IPS-18a (cell line): ENCODE results near the gene OR7D4.

Experiments
- H3K27ac ChIP-seq: one replicate; pipeline ENCODE4 v1.5.1; 2013; ENCODE audit warnings: low read length
- H3K27me3 ChIP-seq: one replicate; pipeline ENCODE4 v1.6.1; 2013; ENCODE audit warnings: mild to moderate bottlenecking, low read length; ENCODE audit not compliant: control insufficient read depth, insufficient read depth
- H3K36me3 ChIP-seq: one replicate; pipeline ENCODE4 v1.6.1; 2013; ENCODE audit warnings: low read depth, low read length; ENCODE audit not compliant: control insufficient read depth
- H3K4me1 ChIP-seq: one replicate; pipeline ENCODE4 v1.6.1; 2013; ENCODE audit warnings: low read depth, low read length; ENCODE audit not compliant: control insufficient read depth
- H3K4me3 ChIP-seq: one replicate; pipeline ENCODE4 v1.5.1; 2013; ENCODE audit warnings: low read length
- H3K9ac ChIP-seq: one replicate; pipeline ENCODE4 v1.6.1; 2013; ENCODE audit warnings: mild to moderate bottlenecking, low read length, moderate library complexity
- H3K9me3 ChIP-seq: one replicate; pipeline ENCODE4 v1.6.1; 2013; ENCODE audit warnings: low read depth, low read length; ENCODE audit not compliant: control insufficient read depth

Gene OR7D4

GRCh38 chr19:9165261-9165660 lies 54.1 kb downstream of the OR7D4 start:
- Histone ChIP-seq H3K4me3 (no peak overlapping the region), H3K9ac (no peak overlapping the region), H3K27me3 (no peaks in the 10 kb centered on the region), H3K4me1 (no peaks in the 10 kb centered on the region), H3K27ac (no peak overlapping the region), H3K9me3 (no peaks in the 10 kb centered on the region), H3K36me3 (peaks cover 30% of the 10 kb centered on the region)

- H3K27ac ChIP-seq, result no peak overlapping the region
- H3K9me3 ChIP-seq, result no peaks in the 10 kb centered on the region
- peaks cover 66% of the 10 kb centered on the region for H3K36me3 ChIP-seq
- H3K27me3 ChIP-seq, result no peaks in the 10 kb centered on the region
- H3K4me1 ChIP-seq, result no peaks in the 10 kb centered on the region
- H3K9ac ChIP-seq, result no peak overlapping the region
- H3K4me3 ChIP-seq, result no peak overlapping the region
Measured at GRCh38 chr19:9161427-9161826, 58.0 kb downstream of the OR7D4 start.
